DMS153 (cell line): ENCODE data around the gene UPP1.
"Not testable (repeated sequence)": the region's sequence is repeated elsewhere in the genome, so short reads cannot be mapped to it uniquely, and the experiment has no call there.

Source experiments
- DNase-seq: peaks from one replicate; lab custom pipeline; 2025; lab: John Stamatoyannopoulos, UW

The UPP1 gene

DNA sequence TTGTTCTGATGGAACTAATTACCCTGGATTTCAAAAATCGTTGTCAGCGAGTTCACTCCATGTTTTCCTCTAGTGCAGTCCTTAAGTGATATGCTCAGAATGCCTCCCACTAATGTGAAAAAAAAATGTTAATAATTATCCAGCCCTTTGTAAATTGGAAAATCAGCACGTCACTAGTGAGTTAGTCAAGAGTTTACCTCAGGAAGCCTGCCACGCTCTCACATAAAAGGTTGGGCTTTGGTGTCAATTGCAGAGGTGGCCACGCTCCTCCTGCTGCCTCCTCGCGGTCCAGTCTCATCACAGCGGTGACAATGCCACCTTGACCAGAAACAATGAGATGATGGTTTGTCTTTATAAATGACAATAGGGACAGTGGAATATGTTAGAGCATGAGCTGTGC lies 22.5 kb downstream of the UPP1 start:
- no peak for DNase-seq

DNA sequence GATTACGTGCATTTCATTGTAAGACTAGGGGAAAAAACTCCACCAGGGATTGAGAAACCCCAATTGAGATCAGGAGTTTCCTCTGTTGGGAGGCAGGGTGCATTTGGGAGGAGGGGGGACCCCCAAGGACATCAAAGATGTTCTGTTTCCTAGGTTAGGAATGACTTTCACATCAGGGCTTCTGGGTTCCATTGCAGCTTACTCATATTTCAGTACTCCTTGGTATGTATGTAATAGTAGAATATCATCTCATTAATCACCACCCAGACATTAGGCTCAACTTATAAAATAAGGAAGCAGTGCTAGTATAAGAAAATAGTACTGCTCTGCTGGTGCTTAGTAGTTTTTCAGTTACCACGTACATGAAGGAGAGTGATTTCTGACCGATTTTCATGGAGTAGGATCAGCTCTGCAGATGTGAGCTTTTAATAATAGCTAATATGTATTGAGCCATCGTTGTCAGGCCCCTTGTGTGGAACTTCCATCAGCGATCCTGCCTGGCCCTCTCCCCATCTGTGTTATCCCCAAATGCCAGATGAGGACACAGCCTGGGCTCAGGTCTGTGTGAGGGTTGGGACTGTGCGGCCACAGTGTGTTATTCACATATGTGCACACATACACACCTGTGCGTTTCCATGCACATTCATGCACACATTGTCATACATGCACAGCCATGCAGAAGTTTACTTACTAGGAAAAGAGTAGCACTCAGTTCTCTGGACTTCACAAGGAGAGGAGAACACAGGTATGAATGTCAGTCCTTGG lies 23.5 kb downstream of the UPP1 start:
- no peak for DNase-seq

DNA sequence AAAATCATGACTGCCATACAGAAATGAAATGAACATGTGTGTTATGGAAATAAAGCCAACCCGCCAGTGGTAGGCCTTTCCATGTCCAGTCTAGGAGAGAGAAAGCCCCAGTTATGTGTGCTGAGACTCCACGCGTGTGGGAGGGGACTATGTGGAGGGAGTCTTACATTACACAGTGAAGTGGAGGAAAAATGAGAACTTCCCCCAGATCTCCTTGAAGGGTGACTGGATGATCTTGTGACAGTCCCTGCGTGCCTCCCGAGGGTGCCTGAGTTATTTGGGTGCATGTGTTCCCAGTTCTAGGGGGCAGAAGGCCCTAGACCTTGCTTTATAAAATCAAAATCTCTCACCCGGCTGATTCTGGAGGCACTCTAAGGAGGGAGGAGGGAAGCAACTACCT lies 24.2 kb downstream of the UPP1 start:
- no peak for DNase-seq

DNA sequence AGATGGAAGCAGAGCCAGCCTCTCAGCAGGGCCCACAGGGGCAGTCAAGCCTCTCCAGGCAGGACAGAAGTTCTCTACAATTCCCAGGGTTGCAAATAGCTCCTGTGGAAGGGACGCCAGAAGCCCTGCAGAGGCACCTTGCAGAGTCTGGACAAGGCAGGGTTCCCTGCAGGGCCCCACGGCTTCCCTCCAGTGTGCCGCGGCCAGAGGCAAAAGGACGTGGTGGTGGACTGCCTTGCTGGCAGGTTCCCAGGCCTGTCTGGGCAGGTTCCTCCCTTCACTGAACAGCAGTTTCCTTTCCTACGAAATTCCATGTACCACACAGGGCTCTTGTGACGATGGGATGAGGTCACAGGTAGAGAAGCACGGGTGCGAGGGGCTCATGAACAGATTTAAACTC lies 25.1 kb downstream of the UPP1 start:
- no peak for DNase-seq

DNA sequence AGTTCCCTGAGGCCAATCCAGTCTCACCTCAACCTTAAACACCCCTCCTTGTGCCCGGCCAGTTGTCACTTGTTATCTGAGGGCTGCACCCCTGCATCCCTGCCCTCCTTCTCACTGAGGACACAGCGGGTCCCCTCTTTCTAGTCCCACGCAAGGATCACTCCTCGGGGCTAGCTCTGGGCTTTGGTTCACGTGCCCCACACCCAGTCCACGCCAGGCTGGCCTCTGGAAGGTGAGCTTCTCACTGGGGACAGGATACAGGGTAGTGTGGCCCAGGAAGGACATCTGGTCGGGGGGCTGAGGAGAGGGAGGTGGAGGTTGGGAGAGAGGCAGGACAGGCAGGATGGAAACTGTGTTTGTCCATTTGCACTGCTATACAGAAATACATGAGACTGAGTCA lies 25.5 kb downstream of the UPP1 start:
- DNase-seq, result no peak

DNA sequence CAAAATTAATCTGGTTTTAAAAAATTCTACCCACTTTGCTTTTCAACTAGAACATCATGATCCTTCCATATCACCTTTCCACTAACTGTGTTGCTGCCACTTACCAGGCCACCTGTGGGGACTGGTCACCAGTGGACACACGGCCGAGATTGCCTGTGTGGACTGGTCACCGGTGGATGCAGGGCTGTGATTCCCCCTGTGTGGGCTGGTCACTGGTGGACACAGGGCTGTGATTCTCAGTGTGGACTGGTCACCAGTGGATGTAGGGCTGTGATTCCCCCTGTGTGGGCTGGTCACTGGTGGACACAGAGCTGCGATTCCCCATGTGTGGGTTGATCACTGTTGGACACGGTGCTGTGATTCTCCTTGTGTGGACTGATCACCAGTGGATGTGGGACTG lies 27.0 kb downstream of the UPP1 start:
- DNase-seq, result no peak

DNA sequence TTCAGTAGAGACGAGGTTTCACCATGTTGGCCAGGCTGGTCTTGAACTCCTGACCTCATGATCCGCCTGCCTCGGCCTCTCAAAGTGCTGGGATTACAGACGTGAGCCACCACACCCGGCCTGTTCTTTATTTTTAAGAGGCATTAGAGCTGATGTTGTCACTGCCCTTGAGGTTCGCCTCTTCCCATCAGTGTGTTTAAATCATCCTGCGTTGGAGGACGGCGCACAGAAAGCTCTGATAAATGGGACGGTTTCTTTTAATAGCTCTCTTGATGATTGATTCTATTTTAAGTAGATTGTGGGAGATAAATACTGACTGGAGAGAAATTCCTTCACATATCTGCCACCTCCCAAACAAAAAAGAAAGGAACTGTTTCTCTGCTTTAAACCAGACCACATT lies 29.0 kb downstream of the UPP1 start:
- no peak for DNase-seq

DNA sequence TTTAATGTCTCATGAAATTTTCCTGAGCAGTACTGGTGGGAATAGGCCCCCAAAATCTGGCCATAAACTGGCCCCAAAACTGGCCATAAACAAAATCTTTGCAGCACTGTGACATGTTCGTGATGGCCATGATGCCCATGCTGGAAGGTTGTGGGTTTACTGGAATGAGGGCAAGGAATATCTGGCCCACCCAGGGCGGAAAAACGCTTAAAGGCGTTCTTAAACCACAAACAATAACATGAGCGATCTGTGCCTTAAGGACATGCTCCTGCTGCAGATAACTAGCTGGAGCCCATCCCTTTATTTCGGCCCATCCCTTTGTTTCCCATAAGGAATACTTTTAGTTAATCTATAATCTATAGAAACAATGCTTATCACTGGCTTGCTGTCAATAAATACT lies 31.5 kb downstream of the UPP1 start:
- DNase-seq, result not testable (repeated sequence)

DNA sequence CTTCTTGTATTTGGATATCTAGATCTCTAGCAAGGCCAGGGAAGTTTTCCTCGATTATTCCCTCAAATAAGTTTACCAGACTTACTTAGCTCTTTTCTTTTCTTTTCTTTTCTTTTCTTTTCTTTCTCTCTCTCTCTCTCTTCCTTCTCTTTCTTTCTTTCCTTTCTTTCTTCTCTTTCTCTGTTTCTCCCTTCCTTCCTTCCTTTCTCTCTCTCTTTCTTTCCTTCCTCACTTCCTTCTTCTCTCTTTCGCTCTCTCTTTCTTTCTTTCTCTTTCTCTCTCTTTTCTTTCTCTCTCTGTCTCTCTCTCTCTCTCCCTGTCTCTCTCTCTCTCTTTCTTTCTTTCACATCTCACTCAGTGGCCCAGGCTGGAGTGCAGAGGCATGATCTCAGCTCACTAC lies 37.0 kb downstream of the UPP1 start:
- DNase-seq, result no peak

DNA sequence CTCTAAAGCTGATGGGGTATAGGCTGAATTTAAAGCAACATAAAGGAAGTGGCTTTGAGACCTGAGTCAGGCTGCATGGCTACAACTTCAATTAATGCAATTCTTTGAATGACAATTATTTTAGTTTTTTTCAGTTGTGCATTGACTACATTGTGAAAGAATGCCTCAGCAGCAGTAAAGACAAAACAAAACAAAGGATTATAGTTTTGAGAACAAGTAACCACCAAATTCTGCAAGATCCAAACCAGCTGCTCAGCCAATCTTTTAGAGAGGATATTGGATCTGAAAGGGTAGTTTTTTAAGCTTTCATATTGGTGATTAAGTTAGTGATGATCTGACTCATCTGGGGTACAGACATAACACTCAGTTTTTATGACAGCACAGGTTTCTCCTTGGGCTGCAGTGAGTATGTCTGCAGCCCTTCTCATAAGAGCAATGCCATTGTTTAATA lies 41.6 kb downstream of the UPP1 start:
- DNase-seq, result no peak

DNA sequence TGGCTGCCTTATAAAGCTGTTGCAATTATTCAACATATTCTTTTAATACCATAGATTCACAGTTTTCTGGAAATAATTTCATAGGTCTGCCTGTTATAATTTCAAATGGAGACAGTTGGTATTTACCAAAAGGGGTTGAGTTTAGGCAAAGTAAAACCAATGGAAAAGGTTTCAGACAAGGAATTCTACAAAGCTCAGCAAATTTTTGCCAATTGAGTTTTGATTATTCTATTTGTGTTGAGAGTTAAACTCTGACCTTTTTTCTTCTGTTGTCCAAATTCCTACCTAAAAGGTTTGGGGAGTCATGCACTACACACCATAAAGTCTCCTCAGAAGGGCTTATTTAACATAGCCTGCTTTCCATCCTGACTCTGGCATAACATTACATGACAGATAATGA lies 43.7 kb downstream of the UPP1 start:
- no peak for DNase-seq

DNA sequence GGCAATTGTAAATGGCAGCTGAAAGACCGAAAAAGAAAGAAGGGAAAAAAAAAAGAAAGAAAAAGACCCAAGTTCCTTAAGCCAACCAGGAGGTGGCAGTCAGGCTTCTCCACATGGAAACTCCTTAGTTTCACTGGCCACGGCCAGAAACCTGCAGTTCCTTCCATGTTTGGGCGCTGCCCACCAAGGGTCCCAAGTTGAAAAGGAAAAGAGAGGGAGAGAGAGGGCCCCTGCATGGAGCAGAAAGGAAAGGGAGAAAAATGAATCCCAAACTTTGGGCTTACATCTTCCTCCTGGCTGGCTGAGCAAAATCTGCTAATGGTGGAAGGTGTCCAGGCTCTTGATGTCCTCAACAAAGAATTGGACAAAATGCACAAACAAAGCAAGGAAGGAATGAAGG lies 50.4 kb downstream of the UPP1 start:
- DNase-seq, result no peak

DNA sequence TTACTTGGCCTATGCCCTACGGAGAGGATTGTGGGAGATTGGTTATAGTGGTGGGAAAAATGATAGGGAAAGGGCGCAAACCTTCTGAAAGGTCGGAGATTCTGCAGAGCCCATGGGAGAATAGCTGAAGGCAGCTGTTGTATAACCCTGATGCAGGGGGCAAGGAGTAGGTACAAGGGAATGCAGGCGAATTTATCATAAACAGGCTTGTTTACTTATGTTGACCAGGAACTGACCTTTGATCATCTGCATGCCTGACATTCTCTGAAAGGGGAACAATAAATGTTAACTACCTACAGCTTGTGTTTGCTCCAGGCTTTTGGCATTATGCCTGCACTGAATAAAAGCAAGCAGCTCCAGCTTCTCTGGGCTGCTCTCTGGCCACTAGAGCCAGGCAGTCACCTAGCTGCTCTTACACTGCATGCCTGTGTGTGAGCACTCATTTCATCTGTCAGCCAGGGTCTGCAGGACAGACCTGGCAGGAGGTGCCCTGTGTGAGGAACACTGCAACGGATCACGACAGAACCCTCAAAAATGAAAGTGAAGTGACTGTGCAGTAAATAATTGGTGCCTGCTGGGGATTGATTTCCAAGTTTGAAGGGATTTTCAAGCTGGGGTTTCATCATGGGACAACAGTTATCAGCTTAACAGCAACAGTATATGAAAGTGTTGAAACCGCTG lies 51.1 kb downstream of the UPP1 start:
- peak; percentile 37 for DNase-seq

DNA sequence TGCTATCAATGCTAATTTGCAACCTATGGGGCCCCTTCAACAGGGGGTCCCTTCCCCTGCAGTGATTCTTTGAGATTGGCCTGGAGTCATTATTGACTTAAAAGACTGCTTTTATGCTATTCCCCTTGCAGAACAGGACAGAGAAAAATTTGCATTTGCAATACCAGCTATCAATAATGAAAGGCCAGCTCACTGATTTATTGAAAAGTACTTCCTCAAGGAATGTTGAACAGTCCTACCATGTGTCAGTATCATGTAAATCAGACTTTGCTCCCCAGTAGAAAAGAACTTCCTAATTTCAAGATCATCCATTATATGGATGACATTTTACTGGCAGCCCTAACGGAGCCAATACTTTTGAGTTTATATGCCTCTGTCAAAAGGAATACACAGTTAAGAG lies 52.5 kb downstream of the UPP1 start:
- no peak for DNase-seq

DNA sequence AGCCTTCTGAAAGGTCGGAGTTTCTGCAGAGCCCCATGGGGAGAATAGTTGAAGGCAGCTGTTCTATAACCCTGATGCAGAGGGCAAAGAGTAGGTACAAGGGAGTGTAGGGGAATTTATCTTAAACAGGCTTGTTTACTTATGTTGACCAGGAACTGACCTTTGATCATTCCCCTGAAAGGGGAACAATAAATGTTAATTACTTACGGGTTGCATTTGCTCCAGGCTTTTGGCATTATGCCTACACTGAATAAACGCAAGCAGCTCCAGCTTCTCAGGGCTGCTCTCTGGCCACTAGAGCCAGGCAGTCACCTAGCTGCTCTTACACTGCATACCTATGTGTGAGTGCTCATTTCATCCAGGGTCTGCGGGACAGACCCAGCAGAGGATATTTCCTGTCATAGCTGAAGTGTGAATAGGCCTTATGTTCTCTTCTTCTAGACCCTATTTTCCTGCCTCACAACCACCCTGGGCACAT lies 55.3 kb downstream of the UPP1 start:
- no peak for DNase-seq

DNA sequence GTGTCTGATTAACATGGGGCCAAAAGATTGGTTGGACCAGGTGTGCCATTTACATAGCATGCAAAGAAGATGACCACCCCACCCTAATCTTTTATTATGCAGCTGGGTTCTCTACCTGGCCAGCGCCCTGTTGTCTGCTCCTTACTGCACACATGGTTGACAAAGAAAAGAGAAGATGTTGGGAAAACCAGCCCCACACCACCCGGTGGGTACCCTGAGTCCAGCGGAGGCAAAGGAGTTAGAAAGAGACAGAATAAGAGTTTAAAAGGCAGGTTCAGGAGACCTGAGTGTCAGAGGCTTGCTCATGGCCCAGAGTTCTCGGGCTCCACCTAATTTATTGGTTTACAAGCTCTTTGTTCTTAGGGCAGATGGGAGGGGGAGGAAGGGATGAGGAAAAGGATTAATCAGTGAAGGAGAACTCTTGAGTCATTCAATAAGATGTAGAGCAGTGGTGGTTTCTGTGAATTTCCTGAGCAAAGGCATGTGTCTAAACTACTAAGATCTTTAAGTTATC lies 58.1 kb downstream of the UPP1 start:
- DNase-seq, result no peak

DNA sequence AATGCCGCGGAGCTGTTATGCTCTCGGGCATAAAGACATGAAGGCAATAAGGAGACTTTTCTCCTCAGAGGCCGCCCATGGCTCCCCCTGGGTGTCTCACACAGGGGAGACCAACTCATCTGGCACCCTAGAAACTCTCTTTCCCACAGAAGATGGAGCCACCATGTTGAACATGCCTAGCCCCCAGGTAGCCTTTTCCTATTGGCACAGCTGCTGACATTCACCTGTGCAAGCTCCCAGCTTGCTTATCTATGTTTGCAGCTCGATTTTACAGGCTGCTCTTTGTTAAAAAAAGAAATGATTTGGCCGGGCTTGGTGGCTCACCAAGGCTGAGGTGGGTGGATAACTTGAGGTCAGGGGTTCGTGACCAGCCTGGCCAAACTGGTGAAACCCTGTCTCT lies 58.6 kb downstream of the UPP1 start:
- DNase-seq, result not testable (repeated sequence)

DNA sequence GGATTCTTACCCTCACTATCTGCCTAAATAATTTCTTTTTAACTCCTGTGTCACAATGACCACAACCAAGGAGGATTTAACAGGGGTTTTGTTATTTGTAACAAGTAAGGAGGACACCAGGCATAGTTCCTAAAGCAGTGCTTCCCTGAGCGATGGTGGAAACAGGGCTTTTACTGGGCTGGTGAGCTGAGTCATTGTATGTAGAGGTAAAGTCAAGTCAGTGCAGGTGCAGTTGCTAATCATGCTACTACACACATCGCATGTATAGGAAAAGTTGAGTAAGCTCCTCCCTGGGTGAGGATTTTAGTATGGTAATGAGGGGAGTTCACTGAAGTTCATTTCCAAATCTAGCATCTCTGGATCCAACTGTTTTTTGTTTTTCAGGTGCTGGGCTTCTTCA lies 59.2 kb downstream of the UPP1 start:
- no peak for DNase-seq

DNA sequence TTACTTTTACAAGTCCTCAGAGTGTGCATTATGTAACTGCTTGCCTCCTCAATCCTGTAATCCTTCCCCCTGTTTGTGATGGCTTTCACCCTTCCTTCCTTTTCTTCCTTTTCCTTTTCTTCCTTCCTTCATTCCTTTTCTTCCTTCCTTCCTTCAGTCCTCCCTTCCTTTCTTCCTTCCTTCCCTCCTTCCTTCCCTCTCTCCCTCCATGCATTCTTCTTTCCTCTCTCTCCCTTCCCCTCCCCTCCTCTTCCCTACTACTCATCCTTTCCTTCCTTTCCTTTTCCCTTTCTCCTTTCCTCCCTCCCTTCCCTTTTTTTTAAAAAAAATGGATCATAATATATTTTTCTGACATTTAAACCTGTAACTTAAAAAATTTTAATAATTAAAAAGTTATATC lies 60.0 kb downstream of the UPP1 start:
- DNase-seq, result no peak

DNA sequence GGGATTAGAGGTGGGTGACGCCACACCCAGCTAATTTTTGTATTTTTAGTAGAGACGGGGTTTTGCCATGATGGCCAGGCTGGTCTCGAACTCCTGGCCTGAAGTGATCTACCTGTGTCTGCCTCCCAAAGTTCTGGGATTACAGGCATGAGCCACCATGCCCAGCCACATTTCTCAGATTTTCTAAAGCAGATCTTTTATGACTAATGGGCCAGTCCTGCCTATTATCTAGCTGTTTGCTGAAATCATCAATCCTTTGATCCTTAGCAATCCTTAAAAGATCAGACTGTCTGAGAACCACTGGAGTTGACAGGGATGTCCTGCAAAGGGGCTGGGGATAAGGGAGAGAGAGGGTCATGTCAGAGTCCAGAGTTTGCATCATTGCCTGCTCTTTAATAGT lies 61.0 kb downstream of the UPP1 start:
- DNase-seq, result no peak

DNA sequence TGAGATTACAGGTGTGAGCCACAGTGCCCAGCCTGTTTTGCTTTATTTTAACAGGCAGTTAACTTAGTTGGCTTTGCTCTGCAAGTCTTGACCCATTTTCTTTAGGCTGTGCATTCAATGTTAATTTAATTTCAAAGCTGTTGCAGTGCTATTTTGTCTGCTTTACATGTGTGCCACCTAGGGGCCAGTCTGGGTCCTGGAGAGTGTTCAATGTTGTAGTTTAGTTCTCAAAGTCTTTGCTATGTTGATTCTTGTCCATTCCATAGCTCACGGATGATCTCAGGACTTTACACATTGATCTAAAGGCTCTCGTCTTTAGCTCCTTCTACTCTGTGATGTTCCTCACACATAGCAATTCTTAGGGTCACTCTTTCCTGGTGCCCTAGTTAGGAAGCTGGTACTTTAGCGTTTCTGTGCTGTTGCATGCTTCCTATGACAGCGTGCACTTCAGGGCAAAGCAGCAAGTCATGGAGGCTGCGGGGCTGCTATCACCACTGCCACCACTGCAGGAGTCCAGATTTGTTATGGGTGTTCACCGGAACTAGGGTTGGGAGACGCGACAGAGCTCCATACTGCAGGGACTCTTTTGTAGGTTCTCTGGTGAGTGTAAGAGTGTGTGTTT lies 65.8 kb downstream of the UPP1 start:
- DNase-seq, result no peak
